Measurements from ENCODE around the gene PPIL1. TPM values are rescaled to one million over a fixed set of nuclear protein-coding genes. Genes with fewer than 3 reads are reported as not detected.

PPIL1 gene
- total and polyA plus RNA-seq, 2 of the 8 experiments (the other 6 are each of a cell fraction or from before 2014, with no cell fraction given), result 83.7 to 86.5 TPM

GRCh38 chr6:36924131-36924530, 49.5 kb upstream of the PPIL1 start:
- no peak overlapping the region for H3K23ac ChIP-seq (ENCODE audit: insufficient read length)
- no peak overlapping the region for H3K4ac ChIP-seq (replicated peaks; ENCODE audit: insufficient read length, low read depth, low read length)
- no peak overlapping the region for H2BK120ac ChIP-seq (replicated peaks; ENCODE audit: low read depth, low read length)
- no peaks in the 10 kb centered on the region for H3K79me2 ChIP-seq (ENCODE audit: control insufficient read depth in 1 of 2, insufficient read depth in 2 of 2, low read length in 2 of 2)
- WGBS, 2 experiments (ENCODE audit: extremely low coverage in 1 of 2, insufficient coverage in 1 of 2, insufficient read length in 1 of 2, insufficient replicate concordance in 2 of 2, low coverage in 1 of 2, low lambda C conversion rate in 2 of 2, missing lambda C conversion rate in 1 of 2), result 79% methylated on average over 4 of the region's 4 CpGs; no CpG with 5 or more reads in 1 of the 2 experiments
- no peak overlapping the region for H4K91ac ChIP-seq (replicated peaks; ENCODE audit: insufficient read length, low read length)
- H3K79me1 ChIP-seq (ENCODE audit: low read depth, low read length), result no peaks in the 10 kb centered on the region
- no peak overlapping the region for H2BK5ac ChIP-seq (ENCODE audit: low read depth, low read length)
- H3K27ac ChIP-seq (ENCODE audit: low read depth, low read length), result no peak overlapping the region
- FAIRE-seq, result no peak
- no peak overlapping the region for H3K4me2 ChIP-seq (ENCODE audit: insufficient read depth in 1 of 2, low read depth in 2 of 2, low read length in 2 of 2)
- no peak overlapping the region for H4K8ac ChIP-seq (ENCODE audit: extremely low read depth, insufficient read depth, low read length)
- H2BK20ac ChIP-seq (ENCODE audit: low read length), result no peak overlapping the region
- no peak for DNase-seq (ENCODE audit: low read depth in 1 of 2, low spot score in 2 of 2)
- H3K4me3 ChIP-seq (ENCODE audit: extremely low read depth in 1 of 4, insufficient read depth in 2 of 4, low read depth in 3 of 4, low read length in 4 of 4), result no peak overlapping the region
- no peak overlapping the region for H2AK5ac ChIP-seq (ENCODE audit: low read depth, low read length)
- H3K9ac ChIP-seq (replicated peaks in 1 of 4; ENCODE audit: extremely low read depth in 1 of 4, low read depth in 3 of 4, low read length in 3 of 4), result no peak overlapping the region
- no peak overlapping the region for H3K18ac ChIP-seq (ENCODE audit: extremely low read depth, low read length)
- H3K36me3 ChIP-seq (ENCODE audit: control insufficient read depth in 2 of 4, insufficient read depth in 4 of 4, low read length in 3 of 4), result no peaks in the 10 kb centered on the region
- H2BK15ac ChIP-seq (ENCODE audit: low read length), result no peak overlapping the region
- H2BK12ac ChIP-seq (ENCODE audit: low read depth, low read length), result no peak overlapping the region
- ChIA-PET CTCF (ENCODE audit: partially characterized antibody) (interaction anchor here (0.6 to 2.4 kb wide), 8 partner anchors 9 to 222 kb away, joined by 3 to 8 read pairs (median 3); no protein-coding TSS in a partner anchor), POLR2A (ENCODE audit: partially characterized antibody) (interaction anchor here (0.6 kb wide), 1 partner anchor 205 kb away, joined by 3 read pairs; no protein-coding TSS in a partner anchor)
- H3K14ac ChIP-seq (ENCODE audit: insufficient read length), result no peak overlapping the region
- H3K56ac ChIP-seq (replicated peaks; ENCODE audit: insufficient read length, low read depth, low read length), result no peak overlapping the region
- no peaks in the 10 kb centered on the region for H3K27me3 ChIP-seq (replicated peaks in 1 of 4; ENCODE audit: control insufficient read depth in 3 of 4, extremely low read depth in 1 of 4, insufficient read depth in 3 of 4, low read length in 3 of 4)
- no peak overlapping the region for H4K5ac ChIP-seq (ENCODE audit: insufficient read length, low read depth, low read length)
- no peak overlapping the region for H2AFZ ChIP-seq (ENCODE audit: low read length)
- H3K23me2 ChIP-seq (ENCODE audit: low read depth, low read length), result no peaks in the 10 kb centered on the region
- H4K20me1 ChIP-seq (replicated peaks in 1 of 2; ENCODE audit: control insufficient read depth in 1 of 2, insufficient read depth in 2 of 2, low read length in 2 of 2), result peaks cover 0 to 2% of the 10 kb centered on the region in 2 experiments
- no peaks in the 10 kb centered on the region for H3K4me1 ChIP-seq (replicated peaks in 1 of 4; ENCODE audit: control insufficient read depth in 3 of 4, insufficient read depth in 4 of 4, low read length in 3 of 4)
- no peaks in the 10 kb centered on the region for H3K9me3 ChIP-seq (ENCODE audit: insufficient read depth in 2 of 2, low read depth in 1 of 2, low read length in 1 of 2)
- TF ChIP-seq CTBP2 (IDR thresholded peaks at IDR 0.05; ENCODE audit: borderline replicate concordance, insufficient read depth, insufficient read length, low read length), result no peak
- no peak for TF ChIP-seq FOSL1 (IDR thresholded peaks at IDR 0.05; ENCODE audit: insufficient read depth, low read depth, low read length)
- no peak for TF ChIP-seq USF2 (IDR thresholded peaks at IDR 0.05; ENCODE audit: low read length)
- TF ChIP-seq HDAC6 (IDR thresholded peaks at IDR 0.05; ENCODE audit: low read depth, low read length), result no peak
- no peak for TF ChIP-seq GTF2F1 (IDR thresholded peaks at IDR 0.05; ENCODE audit: borderline replicate concordance, low read depth, low read length)
- TF ChIP-seq ATF3 (IDR thresholded peaks at IDR 0.05; ENCODE audit: insufficient read depth, low read depth, low read length), result no peak
- no peak for TF ChIP-seq E2F6 (IDR thresholded peaks at IDR 0.05)
- TF ChIP-seq CEBPB (IDR thresholded peaks at IDR 0.05; ENCODE audit: low read depth, low read length), result no peak
